ENCODE data around the gene ATN1.

DNA sequence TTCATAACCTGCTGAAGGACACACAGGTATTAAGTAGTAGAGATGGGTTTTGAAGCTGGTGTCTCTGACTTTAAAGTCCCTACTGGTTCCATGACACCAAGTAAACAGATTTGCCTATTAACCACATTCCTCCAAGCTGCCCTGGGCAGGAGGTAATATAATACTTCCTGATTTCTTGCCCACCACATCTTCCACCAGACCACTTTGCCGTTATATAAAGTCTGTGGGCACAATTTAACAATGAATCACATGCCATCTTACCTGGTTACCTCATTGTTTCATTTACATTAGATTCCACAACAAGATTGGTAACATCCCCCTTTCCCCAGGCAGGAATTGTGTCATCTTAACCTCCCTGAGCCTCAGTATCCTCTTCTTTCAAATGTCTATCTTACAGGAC lies 24.0 kb upstream of the ATN1 start:
- TF ChIP-seq FOXA1 (IDR thresholded peaks at IDR 0.05) (no peak), ZNF384 (IDR thresholded peaks at IDR 0.05) (no peak), TARDBP (IDR thresholded peaks at IDR 0.05) (no peak), SP1 (IDR thresholded peaks at IDR 0.05) (no peak), ARNT (IDR thresholded peaks at IDR 0.05) (no peak), ELF4 (IDR thresholded peaks at IDR 0.05) (no peak), SUZ12 (IDR thresholded peaks at IDR 0.05) (no peak), BHLHE40 (IDR thresholded peaks at IDR 0.05; ENCODE audit: borderline replicate concordance) (no peak), HDGF (IDR thresholded peaks at IDR 0.05; ENCODE audit: borderline replicate concordance) (no peak)
